Ovary (tissue), 9 donors: ENCODE results near the gene LSR. TPM values are rescaled to one million over a fixed set of nuclear protein-coding genes. Genes with fewer than 3 reads are reported as not detected.
"Not testable (repeated sequence)": the region's sequence is repeated elsewhere in the genome, so short reads cannot be mapped to it uniquely, and the experiment has no call there.

Experiments
- DNase-seq, 5 donors: peaks; one replicate each; pipeline ENCODE4 v3.0.0-alpha.2; 2019 to 2020
- H3K27ac ChIP-seq, 2 donors: fragments of 200-600 bp; one replicate each; pipeline versions ENCODE4 v1.5.1 to v1.8.0; 2019 to 2022
- H3K27me3 ChIP-seq: fragments of 200-600 bp; one replicate; pipeline ENCODE4 v1.8.0; 2022
- H3K36me3 ChIP-seq: fragments of 200-600 bp; sonication (generic); one replicate; pipeline ENCODE4 v1.5.1; 2019
- H3K4me1 ChIP-seq: one replicate; pipeline ENCODE4 v1.8.1; 2013; ENCODE audit warnings: mild to moderate bottlenecking, moderate library complexity; ENCODE audit not compliant: insufficient read depth
- H3K4me3 ChIP-seq: fragments of 200-600 bp; sonication (generic); one replicate; pipeline ENCODE4 v1.5.1; 2017
- H3K9me3 ChIP-seq, 2 donors: fragments of 200-600 bp in 1 of 2; sonication (generic) in 1 of 2; one replicate each; pipeline versions ENCODE4 v1.5.1 to v1.8.1; 2013 to 2019; ENCODE audit warnings: mild to moderate bottlenecking in 1 of 2, moderate library complexity in 1 of 2
- CTCF ChIP-seq, 3 donors: fragments of 450-650 bp in 2 of 3; fragments of 200-600 bp in 1 of 3; IDR thresholded peaks; one replicate each; pipeline versions ENCODE4 v1.5.1 to v1.8.0; 2016 to 2022; ENCODE audit warnings: antibody characterized with exemption in 3 of 3, mild to moderate bottlenecking in 1 of 3
- EP300 ChIP-seq: sonication (generic); formaldehyde crosslinking; IDR thresholded peaks from one replicate; pipeline ENCODE4 v1.6.1; 2017; ENCODE audit warnings: antibody characterized with exemption
- POLR2A ChIP-seq: fragments of 450-650 bp; IDR thresholded peaks from one replicate; pipeline ENCODE4 v1.6.1; 2017; ENCODE audit warnings: antibody characterized with exemption, mild to moderate bottlenecking, moderate library complexity
- WGBS, 3 donors: extraction: QIAGEN DNeasy Blood & Tissue Kit in 1 of 3; methylation state at CpG; one replicate each; pipeline versions ENCODE4 v1.1.5 to v1.1.7; 2013 to 2017; 5-methylcytosine and 5-hydroxymethylcytosine counted together
- intact Hi-C, 4 donors: fragments of 100-400 bp; cut with DNase I; formaldehyde crosslinking; loops; one replicate each; pipeline versions ENCODE4 v1.11.0 to v1.15.1; 2022 to 2023
- polyA plus RNA-seq, 2 donors: library from polyadenylated mRNA; stranded (reverse); fragments of 200-250 nt in 1 of 2; fragments of 350-450 nt in 1 of 2; fragmentation: Illumina TruSeq in 1 of 2; extraction: RNeasy Lipid Tissue Mini Kit (QIAGEN cat#74804) in 1 of 2; gene quantifications; one replicate each; pipeline ENCODE4 v1.2.3, GENCODE V29; 2013 to 2014
- total RNA-seq, 7 donors: library from RNA; depleted of rRNA in 2 of 7; stranded (reverse); fragments of >200 nt in 2 of 7; fragmentation: NEBNext Ultra II Directional in 3 of 7; extraction: Animal tissue kit (Norgen Biotek cat#: 25700) in 3 of 7; gene quantifications; one replicate each; pipeline versions ENCODE4 v1.1.0 to v1.2.4, GENCODE V29; 2016 to 2023
- donor health status: DM: no; HTN: no; CAD: no; lungs with moderate emphysema.
- donor health status: DM: no; HTN: no; CAD: no.
- donor health status: Bipolar disorder and iron deficiency.
- donor health status: DM: yes; HTN: yes; CAD: no.
- donor health status: DM: no; HTN: no; CAD: no.
- donor health status: DM: yes; HTN: yes; CAD: no.

The LSR gene
- total and polyA plus RNA-seq, 9 donors, result 3.3 to 69.8 (median 12.9) TPM

- Histone ChIP-seq H3K27ac (no peak overlapping the region), H3K9me3 (no peaks in the 10 kb centered on the region), H3K4me1 (no peaks in the 10 kb centered on the region), H3K27me3 (no peaks in the 10 kb centered on the region), H3K4me3 (no peak overlapping the region), H3K36me3 (no peaks in the 10 kb centered on the region)
- no peak for TF ChIP-seq POLR2A
- TF ChIP-seq CTCF (IDR thresholded peaks at IDR 0.05), result no peak
- TF ChIP-seq EP300, result no peak
- intact Hi-C loops, result no loop called here
- 86 to 89% (median 88%) methylated on average over 14 of the region's 14 CpGs for WGBS, 3 donors
- DNase-seq, result no peak
Observed at GRCh38 chr19:35231956-35232645, 16.7 kb upstream of the LSR start.

GRCh38 chr19:35232912-35233311 is 15.9 kb upstream of the LSR start:
- H3K4me1 ChIP-seq, result no peaks in the 10 kb centered on the region
- no peaks in the 10 kb centered on the region for H3K9me3 ChIP-seq
- 54 to 62% (median 60%) methylated on average over 5 of the region's 5 CpGs for WGBS, 3 donors
- no peak overlapping the region for H3K4me3 ChIP-seq
- no peaks in the 10 kb centered on the region for H3K27me3 ChIP-seq
- no peak overlapping the region for H3K27ac ChIP-seq
- no peaks in the 10 kb centered on the region for H3K36me3 ChIP-seq
- intact Hi-C loops, result no loop called here
- no peak for TF ChIP-seq EP300
- TF ChIP-seq POLR2A, result no peak
- no peak for TF ChIP-seq CTCF (IDR thresholded peaks at IDR 0.05)
- DNase-seq, result no peak

- 72 to 79% (median 73%) methylated on average over 6 of the region's 6 CpGs for WGBS, 3 donors
- intact Hi-C loops, result no loop called here
- no peaks in the 10 kb centered on the region for H3K9me3 ChIP-seq
- H3K27ac ChIP-seq, result no peak overlapping the region
- H3K4me1 ChIP-seq, result no peaks in the 10 kb centered on the region
- no peak for TF ChIP-seq EP300
- TF ChIP-seq POLR2A, result no peak
- TF ChIP-seq CTCF (IDR thresholded peaks at IDR 0.05), result no peak
- no peaks in the 10 kb centered on the region for H3K27me3 ChIP-seq
- DNase-seq, result no peak
- H3K36me3 ChIP-seq, result no peaks in the 10 kb centered on the region
- no peak overlapping the region for H3K4me3 ChIP-seq
Observed at GRCh38 chr19:35236638-35237400, 12.0 kb upstream of the LSR start.

- H3K4me1 ChIP-seq, H3K27ac ChIP-seq, H3K4me3 ChIP-seq, H3K9me3 ChIP-seq, DNase-seq, H3K36me3 ChIP-seq, H3K27me3 ChIP-seq, intact Hi-C loops: not testable (repeated sequence)
- 84 to 90% (median 89%) methylated on average over 1 of the region's 1 CpG for WGBS, 3 donors
Observed at GRCh38 chr19:35239597-35239996, 9.2 kb upstream of the LSR start.

GRCh38 chr19:35240327-35240726 is 8.5 kb upstream of the LSR start:
- DNase-seq, result no peak
- 58 to 70% (median 64%) methylated on average over 1 of the region's 1 CpG for whole genome bisulfite sequencing, 3 donors
- no peaks in the 10 kb centered on the region for H3K4me1 ChIP-seq
- H3K9me3 ChIP-seq, result no peaks in the 10 kb centered on the region
- intact Hi-C loops, result no loop called here
- H3K36me3 ChIP-seq, result no peaks in the 10 kb centered on the region
- no peak overlapping the region for H3K27ac ChIP-seq
- H3K27me3 ChIP-seq, result no peaks in the 10 kb centered on the region
- no peak overlapping the region for H3K4me3 ChIP-seq
- no peak for TF ChIP-seq POLR2A
- no peak for TF ChIP-seq CTCF (IDR thresholded peaks at IDR 0.05)
- TF ChIP-seq EP300, result no peak
